Measurements from ENCODE around the gene COQ2. TPM values are rescaled to one million over a fixed set of nuclear protein-coding genes. Genes with fewer than 3 reads are reported as not detected.

Gene COQ2
- total RNA-seq, 2 experiments from 2014 or later: 15.9 to 18.7 TPM

- ChIA-PET CTCF (interaction anchor here (0.7 to 2.8 kb wide), 13 partner anchors 9 to 434 kb away, joined by 3 to 20 read pairs (median 6); partner anchors contain the start of gene COPS4), POLR2A (no interaction called here)
- intact Hi-C loops (cut with micrococcal nuclease): loop anchor here (2.0 kb wide), 1 partner anchor 43 kb away; no protein-coding TSS in a partner anchor
- no peak overlapping the region for H3K27ac Mint-ChIP-seq
- no peak overlapping the region for H3K4me3 Mint-ChIP-seq
- no peaks in the 10 kb centered on the region for H3K4me1 Mint-ChIP-seq (ENCODE audit: low read depth)
- peaks cover 20% of the 10 kb centered on the region for H3K36me3 Mint-ChIP-seq
- H3K27me3 Mint-ChIP-seq: no peaks in the 10 kb centered on the region
- H3K9me3 Mint-ChIP-seq: no peaks in the 10 kb centered on the region
- DNase-seq: no peak
Observed at GRCh38 chr4:83261307-83261706, 23.3 kb downstream of the COQ2 start.

GRCh38 chr4:83259586-83259985, 25.0 kb downstream of the COQ2 start:
- ChIA-PET POLR2A (no interaction called here), CTCF (interaction anchor here (1.0 to 2.3 kb wide), 14 partner anchors 11 to 207 kb away, joined by 3 to 17 read pairs (median 9); partner anchors contain the start of gene COQ2)
- Mint-ChIP-seq H3K27me3 (no peaks in the 10 kb centered on the region), H3K4me3 (no peak overlapping the region), H3K36me3 (peaks cover 17% of the 10 kb centered on the region), H3K9me3 (no peaks in the 10 kb centered on the region), H3K27ac (no peak overlapping the region), H3K4me1 (ENCODE audit: low read depth) (no peaks in the 10 kb centered on the region)
- intact Hi-C loops (cut with micrococcal nuclease): no loop called here
- DNase-seq: no peak

- no peak for DNase-seq
- no peaks in the 10 kb centered on the region for H3K9me3 Mint-ChIP-seq
- ChIA-PET POLR2A (no interaction called here), CTCF (interaction anchor here (2.0 to 2.3 kb wide), 2 partner anchors 184 to 187 kb away, joined by 11 to 15 read pairs; no protein-coding TSS in a partner anchor)
- H3K27ac Mint-ChIP-seq: no peak overlapping the region
- H3K4me1 Mint-ChIP-seq (ENCODE audit: low read depth): no peaks in the 10 kb centered on the region
- peaks cover 15% of the 10 kb centered on the region for H3K36me3 Mint-ChIP-seq
- no peaks in the 10 kb centered on the region for H3K27me3 Mint-ChIP-seq
- H3K4me3 Mint-ChIP-seq: no peak overlapping the region
- intact Hi-C loops (cut with micrococcal nuclease): no loop called here
Observed at GRCh38 chr4:83258461-83258860, 26.1 kb downstream of the COQ2 start.

DNA sequence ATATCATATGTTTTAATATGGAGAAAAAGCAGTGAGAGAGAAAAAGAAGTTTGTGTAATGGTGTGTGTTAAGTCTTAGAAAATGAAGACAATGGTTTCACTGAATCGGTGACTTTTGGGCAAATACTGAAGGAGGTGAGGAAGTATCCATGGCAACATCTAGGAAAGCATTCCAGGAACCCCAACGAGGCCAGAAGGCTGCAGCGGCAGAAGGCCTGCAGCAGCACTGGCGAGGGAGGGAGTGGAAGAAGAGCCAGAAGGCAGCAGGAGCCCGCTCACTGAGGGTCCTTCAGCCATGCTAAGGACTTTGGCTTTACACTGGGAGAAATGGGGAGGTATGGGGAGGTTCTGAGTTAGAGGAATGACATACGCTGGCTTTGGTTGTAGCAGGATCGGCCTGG, 26.8 kb downstream of the COQ2 start:
- H3K9me3 Mint-ChIP-seq: no peaks in the 10 kb centered on the region
- peaks cover 4% of the 10 kb centered on the region for H3K4me1 Mint-ChIP-seq (ENCODE audit: low read depth)
- H3K27me3 Mint-ChIP-seq: no peaks in the 10 kb centered on the region
- H3K36me3 Mint-ChIP-seq: peaks cover 12% of the 10 kb centered on the region
- POLR2A ChIA-PET: no interaction called here
- H3K4me3 Mint-ChIP-seq: no peak overlapping the region
- CTCF ChIA-PET: no interaction called here
- H3K27ac Mint-ChIP-seq: no peak overlapping the region
- intact Hi-C loops (cut with micrococcal nuclease): no loop called here
- DNase-seq: no peak

DNA sequence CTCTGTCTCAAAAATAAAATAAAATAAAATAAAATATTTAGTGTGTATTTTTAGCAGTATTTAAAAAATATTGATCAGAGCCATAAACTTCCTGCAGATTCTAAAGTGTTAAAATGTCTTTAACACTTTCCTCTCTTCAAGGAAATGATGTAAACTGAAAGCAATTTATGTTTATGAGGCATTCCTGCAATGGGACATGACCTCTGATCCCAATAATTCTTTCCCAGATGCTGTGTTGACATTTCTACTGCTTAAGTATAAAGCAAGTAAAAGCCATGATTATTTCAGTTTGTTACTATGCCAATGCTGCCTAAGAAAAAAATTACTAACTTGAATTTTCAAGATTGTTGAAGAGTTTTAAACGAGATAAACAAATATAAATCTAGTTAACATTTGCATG, 29.0 kb downstream of the COQ2 start:
- no peak for DNase-seq
- POLR2A ChIA-PET: no interaction called here
- CTCF ChIA-PET: interaction anchor here (2.1 kb wide), 1 partner anchor 26 kb away, joined by 7 read pairs; no protein-coding TSS in a partner anchor
- no peaks in the 10 kb centered on the region for H3K27me3 Mint-ChIP-seq
- H3K4me3 Mint-ChIP-seq: no peak overlapping the region
- no peaks in the 10 kb centered on the region for H3K9me3 Mint-ChIP-seq
- intact Hi-C loops (cut with micrococcal nuclease): no loop called here
- no peak overlapping the region for H3K27ac Mint-ChIP-seq
- H3K4me1 Mint-ChIP-seq (ENCODE audit: low read depth): peaks cover 9% of the 10 kb centered on the region
- peaks cover 6% of the 10 kb centered on the region for H3K36me3 Mint-ChIP-seq

- ChIA-PET POLR2A (interaction anchor here (0.7 kb wide), 1 partner anchor 125 kb away, joined by 3 read pairs; no protein-coding TSS in a partner anchor), CTCF (interaction anchor here (0.6 to 3.1 kb wide), 20 partner anchors 8 to 186 kb away, joined by 3 to 20 read pairs (median 5); partner anchors contain the start of gene PLAC8)
- Mint-ChIP-seq H3K4me3 (no peak overlapping the region), H3K27me3 (no peaks in the 10 kb centered on the region), H3K36me3 (peaks cover 2% of the 10 kb centered on the region), H3K27ac (no peak overlapping the region), H3K9me3 (no peaks in the 10 kb centered on the region), H3K4me1 (ENCODE audit: low read depth) (peaks cover 9% of the 10 kb centered on the region)
- intact Hi-C loops (cut with micrococcal nuclease): loop anchor here (1.0 to 5.0 kb wide), 3 partner anchors 18 to 179 kb away; no protein-coding TSS in a partner anchor
- DNase-seq: peak; percentile 78
Observed at GRCh38 chr4:83252782-83253405, 31.7 kb downstream of the COQ2 start.

- intact Hi-C loops (cut with micrococcal nuclease): loop anchor here (5.0 kb wide), 1 partner anchor 34 kb away; no protein-coding TSS in a partner anchor
- peaks cover 9% of the 10 kb centered on the region for H3K4me1 Mint-ChIP-seq (ENCODE audit: low read depth)
- POLR2A ChIA-PET: interaction anchor here (1.5 kb wide), 1 partner anchor 14 kb away, joined by 5 read pairs; no protein-coding TSS in a partner anchor
- H3K27me3 Mint-ChIP-seq: no peaks in the 10 kb centered on the region
- H3K4me3 Mint-ChIP-seq: no peak overlapping the region
- CTCF ChIA-PET: interaction anchor here (0.6 to 3.1 kb wide), 11 partner anchors 10 to 217 kb away, joined by 3 to 20 read pairs (median 4); partner anchors contain the start of genes COQ2 and PLAC8
- DNase-seq: no peak
- peaks cover 1% of the 10 kb centered on the region for H3K36me3 Mint-ChIP-seq
- H3K27ac Mint-ChIP-seq: no peak overlapping the region
- H3K9me3 Mint-ChIP-seq: no peaks in the 10 kb centered on the region
Observed at GRCh38 chr4:83251447-83251830, 33.2 kb downstream of the COQ2 start.

GRCh38 chr4:83250687-83251446, 33.7 kb downstream of the COQ2 start:
- Mint-ChIP-seq H3K4me1 (ENCODE audit: low read depth) (peaks cover 11% of the 10 kb centered on the region), H3K36me3 (peaks cover 3% of the 10 kb centered on the region), H3K27me3 (no peaks in the 10 kb centered on the region), H3K27ac (no peak overlapping the region), H3K4me3 (no peak overlapping the region), H3K9me3 (no peaks in the 10 kb centered on the region)
- intact Hi-C loops (cut with micrococcal nuclease): loop anchor here (5.0 kb wide), 1 partner anchor 34 kb away; no protein-coding TSS in a partner anchor
- ChIA-PET POLR2A (interaction anchor here (1.5 kb wide), 1 partner anchor 13 kb away, joined by 5 read pairs; no protein-coding TSS in a partner anchor), CTCF (interaction anchor here (0.6 to 3.1 kb wide), 12 partner anchors 10 to 216 kb away, joined by 3 to 20 read pairs (median 4); partner anchors contain the start of genes COQ2 and PLAC8)
- DNase-seq: no peak

GRCh38 chr4:83248486-83248885, 36.1 kb downstream of the COQ2 start:
- no peak for DNase-seq
- intact Hi-C loops (cut with micrococcal nuclease): no loop called here
- ChIA-PET POLR2A (no interaction called here), CTCF (interaction anchor here (0.9 kb wide), 1 partner anchor 174 kb away, joined by 3 read pairs; no protein-coding TSS in a partner anchor)
- Mint-ChIP-seq H3K27ac (no peak overlapping the region), H3K4me1 (ENCODE audit: low read depth) (peaks cover 11% of the 10 kb centered on the region), H3K36me3 (peaks cover 11% of the 10 kb centered on the region), H3K27me3 (peaks cover 11% of the 10 kb centered on the region), H3K9me3 (peaks cover 4% of the 10 kb centered on the region), H3K4me3 (no peak overlapping the region)

DNA sequence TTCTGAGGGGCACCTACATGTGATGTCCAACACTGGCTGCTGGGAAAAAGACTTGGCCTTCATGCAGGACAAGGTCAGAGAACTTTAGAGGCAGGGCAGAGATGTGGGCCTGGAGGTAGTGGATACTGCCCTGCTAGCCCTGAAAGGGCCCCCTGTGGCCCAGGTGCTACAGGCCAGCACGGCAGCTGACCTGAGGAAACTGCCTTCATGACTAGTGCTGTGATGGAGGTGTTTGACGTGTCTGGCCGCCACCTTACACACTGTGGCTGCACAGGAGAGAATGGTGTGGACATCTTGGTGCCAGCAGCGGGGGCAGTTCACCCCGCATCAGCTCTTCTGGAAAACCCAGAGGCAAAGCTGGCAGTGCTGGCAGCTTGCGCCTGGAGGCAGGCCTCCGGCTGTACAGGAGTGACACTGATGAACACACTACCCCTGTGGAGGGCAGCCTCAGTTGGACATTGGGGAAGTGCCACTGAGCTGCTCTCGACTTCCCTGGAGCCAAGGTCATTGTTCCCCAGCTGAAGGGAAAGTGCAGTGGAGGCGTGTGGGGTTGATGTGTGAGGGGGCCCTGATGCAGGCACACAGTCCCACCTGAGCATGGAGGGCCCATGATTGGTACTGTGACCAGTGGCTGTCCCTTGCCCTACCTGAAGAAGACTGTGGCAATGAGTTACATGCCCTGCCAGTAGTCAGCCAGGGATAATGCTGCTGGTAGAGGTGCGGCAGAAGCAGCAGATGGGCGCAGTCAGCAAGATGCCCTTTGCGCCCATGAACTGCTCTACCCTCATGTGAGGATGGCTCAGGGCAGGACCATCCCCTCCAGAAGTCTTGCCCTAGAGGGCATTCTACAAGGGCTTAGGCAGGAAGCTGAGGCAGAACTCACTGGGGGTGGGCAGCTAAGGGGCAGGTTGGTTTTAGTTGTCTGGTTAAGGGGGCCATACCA, 36.9 kb downstream of the COQ2 start:
- intact Hi-C loops (cut with micrococcal nuclease): no loop called here
- Mint-ChIP-seq H3K27me3 (peaks cover 17% of the 10 kb centered on the region), H3K27ac (no peak overlapping the region), H3K4me1 (ENCODE audit: low read depth) (peaks cover 6% of the 10 kb centered on the region), H3K36me3 (peaks cover 14% of the 10 kb centered on the region), H3K4me3 (no peak overlapping the region), H3K9me3 (peaks cover 4% of the 10 kb centered on the region)
- ChIA-PET CTCF (interaction anchor here (0.9 kb wide), 1 partner anchor 173 kb away, joined by 3 read pairs; no protein-coding TSS in a partner anchor), POLR2A (no interaction called here)
- DNase-seq: no peak

DNA sequence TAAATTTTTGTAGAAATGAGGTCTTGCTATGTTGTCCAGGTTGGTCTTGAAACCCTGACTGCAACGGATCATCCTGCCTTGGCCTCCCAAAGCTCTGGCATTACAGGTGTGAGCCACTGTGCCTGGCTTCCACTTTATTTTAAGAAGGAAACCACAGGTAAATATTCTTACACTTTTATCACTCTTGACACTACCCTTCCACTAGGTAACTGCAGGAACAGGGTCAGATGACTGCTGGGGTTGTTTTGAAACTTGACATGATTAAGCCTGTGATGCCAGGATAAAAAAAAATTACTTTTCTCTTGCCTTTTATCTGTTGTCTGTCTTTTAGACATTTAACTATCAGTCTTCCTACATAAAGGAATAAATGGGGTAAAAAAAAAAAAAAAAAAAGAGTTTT, 43.5 kb downstream of the COQ2 start:
- Mint-ChIP-seq H3K4me3 (no peak overlapping the region), H3K36me3 (peaks cover 14% of the 10 kb centered on the region), H3K27me3 (peaks cover 47% of the 10 kb centered on the region), H3K4me1 (ENCODE audit: low read depth) (peaks cover 17% of the 10 kb centered on the region), H3K27ac (no peak overlapping the region), H3K9me3 (peaks cover 4% of the 10 kb centered on the region)
- intact Hi-C loops (cut with micrococcal nuclease): no loop called here
- POLR2A ChIA-PET: interaction anchor here (1.0 kb wide), 1 partner anchor 161 kb away, joined by 3 read pairs; no protein-coding TSS in a partner anchor
- no peak for DNase-seq
- CTCF ChIA-PET: interaction anchor here (0.6 to 1.2 kb wide), 3 partner anchors 22 to 167 kb away, joined by 3 read pairs; no protein-coding TSS in a partner anchor

Measured in activated CD4-positive, alpha-beta memory T cell treated with anti-CD3 and anti-CD28 coated beads for 36 hours (primary cell).